ENCODE results near the gene MAEA.

DNA sequence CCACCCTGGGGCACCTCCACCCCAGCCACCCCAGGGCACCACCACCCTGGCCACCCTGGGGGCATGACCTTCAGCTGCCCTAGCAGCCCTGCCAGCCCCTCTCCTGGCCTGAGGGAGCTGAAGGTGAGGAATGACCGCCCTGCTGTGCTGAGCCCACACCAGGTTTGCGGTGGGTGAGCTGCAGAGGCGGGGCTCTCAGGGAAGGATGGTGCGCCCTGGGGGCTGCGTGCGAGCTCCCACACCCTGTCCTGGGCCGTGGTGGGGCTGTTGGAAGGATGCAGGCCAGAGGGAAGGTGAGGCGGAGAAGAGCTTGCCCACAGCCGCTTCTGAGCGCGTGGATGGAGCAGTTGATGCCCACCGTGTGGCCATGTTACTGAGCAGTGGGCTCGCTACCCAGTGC, 75.1 kb downstream of the MAEA start:
- TF ChIP-seq CTCF (IDR thresholded peaks at IDR 0.05; ENCODE audit: borderline replicate concordance, extremely low read depth, low read length, poor library complexity, severe bottlenecking) = no peak
- TF ChIP-seq EZH2 (IDR thresholded peaks at IDR 0.05; ENCODE audit: borderline replicate concordance, low read depth, low read length, severe bottlenecking) = no peak
